HL-60 (cell line): ENCODE results near the gene APPL2.

Experiments
- DNase-seq, 2 experiments: peaks; one replicate each; pipeline ENCODE4 v3.0.0-alpha.2; 2010 to 2020; ENCODE audit warnings: low read depth in 1 of 2, low spot score in 1 of 2
- H3K27ac ChIP-seq: fragments of 250-450 bp; sonication (Bioruptor Pico); replicated peaks from 2 replicates; pipeline ENCODE4 v1.5.1; 2020; ENCODE audit warnings: mild to moderate bottlenecking, moderate library complexity
- H3K27me3 ChIP-seq: fragments of 250-450 bp; sonication (Bioruptor Pico); 2 replicates; pipeline ENCODE4 v1.5.1; 2021; ENCODE audit warnings: mild to moderate bottlenecking, moderate library complexity; ENCODE audit not compliant: insufficient read depth, poor library complexity, severe bottlenecking
- H3K4me3 ChIP-seq: replicated peaks from 2 replicates; pipeline ENCODE4 v1.5.1; 2011; ENCODE audit warnings: mild to moderate bottlenecking, control low read depth, low read length; ENCODE audit not compliant: insufficient read depth
- GABPA ChIP-seq: IDR thresholded peaks from 2 replicates; pipeline ENCODE4 v1.6.1; 2012; ENCODE audit warnings: low read depth
- POLR2AphosphoS5 ChIP-seq: IDR thresholded peaks from 2 replicates; pipeline ENCODE4 v1.6.1; 2012; ENCODE audit warnings: low read depth
- SPI1 ChIP-seq: IDR thresholded peaks from 2 replicates; pipeline ENCODE4 v1.6.1; 2012; ENCODE audit warnings: low read depth, mild to moderate bottlenecking, borderline replicate concordance
- TF ChIP-seq, protein P1 (sequence below): IDR thresholded peaks from one replicate; pipeline ENCODE4 v1.5.1; 2011; ENCODE audit warnings: low read length, control low read depth, inconsistent platforms; ENCODE audit not compliant: insufficient read depth
- TF ChIP-seq, protein P2 (sequence below): IDR thresholded peaks from 2 replicates; pipeline ENCODE4 v1.6.1; 2012; ENCODE audit warnings: low read depth; ENCODE audit not compliant: insufficient replicate concordance

APPL2 gene

GRCh38 chr12:105272152-105272551 is 36.2 kb upstream of the APPL2 start:
- H3K4me3 ChIP-seq, result no peak overlapping the region
- DNase-seq, result no peak
- TF ChIP-seq, protein P1, sequence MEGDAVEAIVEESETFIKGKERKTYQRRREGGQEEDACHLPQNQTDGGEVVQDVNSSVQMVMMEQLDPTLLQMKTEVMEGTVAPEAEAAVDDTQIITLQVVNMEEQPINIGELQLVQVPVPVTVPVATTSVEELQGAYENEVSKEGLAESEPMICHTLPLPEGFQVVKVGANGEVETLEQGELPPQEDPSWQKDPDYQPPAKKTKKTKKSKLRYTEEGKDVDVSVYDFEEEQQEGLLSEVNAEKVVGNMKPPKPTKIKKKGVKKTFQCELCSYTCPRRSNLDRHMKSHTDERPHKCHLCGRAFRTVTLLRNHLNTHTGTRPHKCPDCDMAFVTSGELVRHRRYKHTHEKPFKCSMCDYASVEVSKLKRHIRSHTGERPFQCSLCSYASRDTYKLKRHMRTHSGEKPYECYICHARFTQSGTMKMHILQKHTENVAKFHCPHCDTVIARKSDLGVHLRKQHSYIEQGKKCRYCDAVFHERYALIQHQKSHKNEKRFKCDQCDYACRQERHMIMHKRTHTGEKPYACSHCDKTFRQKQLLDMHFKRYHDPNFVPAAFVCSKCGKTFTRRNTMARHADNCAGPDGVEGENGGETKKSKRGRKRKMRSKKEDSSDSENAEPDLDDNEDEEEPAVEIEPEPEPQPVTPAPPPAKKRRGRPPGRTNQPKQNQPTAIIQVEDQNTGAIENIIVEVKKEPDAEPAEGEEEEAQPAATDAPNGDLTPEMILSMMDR, result no peak
- no peak for TF ChIP-seq GABPA
- no peak for TF ChIP-seq SPI1
- TF ChIP-seq, protein P2, sequence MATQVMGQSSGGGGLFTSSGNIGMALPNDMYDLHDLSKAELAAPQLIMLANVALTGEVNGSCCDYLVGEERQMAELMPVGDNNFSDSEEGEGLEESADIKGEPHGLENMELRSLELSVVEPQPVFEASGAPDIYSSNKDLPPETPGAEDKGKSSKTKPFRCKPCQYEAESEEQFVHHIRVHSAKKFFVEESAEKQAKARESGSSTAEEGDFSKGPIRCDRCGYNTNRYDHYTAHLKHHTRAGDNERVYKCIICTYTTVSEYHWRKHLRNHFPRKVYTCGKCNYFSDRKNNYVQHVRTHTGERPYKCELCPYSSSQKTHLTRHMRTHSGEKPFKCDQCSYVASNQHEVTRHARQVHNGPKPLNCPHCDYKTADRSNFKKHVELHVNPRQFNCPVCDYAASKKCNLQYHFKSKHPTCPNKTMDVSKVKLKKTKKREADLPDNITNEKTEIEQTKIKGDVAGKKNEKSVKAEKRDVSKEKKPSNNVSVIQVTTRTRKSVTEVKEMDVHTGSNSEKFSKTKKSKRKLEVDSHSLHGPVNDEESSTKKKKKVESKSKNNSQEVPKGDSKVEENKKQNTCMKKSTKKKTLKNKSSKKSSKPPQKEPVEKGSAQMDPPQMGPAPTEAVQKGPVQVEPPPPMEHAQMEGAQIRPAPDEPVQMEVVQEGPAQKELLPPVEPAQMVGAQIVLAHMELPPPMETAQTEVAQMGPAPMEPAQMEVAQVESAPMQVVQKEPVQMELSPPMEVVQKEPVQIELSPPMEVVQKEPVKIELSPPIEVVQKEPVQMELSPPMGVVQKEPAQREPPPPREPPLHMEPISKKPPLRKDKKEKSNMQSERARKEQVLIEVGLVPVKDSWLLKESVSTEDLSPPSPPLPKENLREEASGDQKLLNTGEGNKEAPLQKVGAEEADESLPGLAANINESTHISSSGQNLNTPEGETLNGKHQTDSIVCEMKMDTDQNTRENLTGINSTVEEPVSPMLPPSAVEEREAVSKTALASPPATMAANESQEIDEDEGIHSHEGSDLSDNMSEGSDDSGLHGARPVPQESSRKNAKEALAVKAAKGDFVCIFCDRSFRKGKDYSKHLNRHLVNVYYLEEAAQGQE, result no peak
- TF ChIP-seq POLR2AphosphoS5, result no peak
- no peaks in the 10 kb centered on the region for H3K27me3 ChIP-seq
- H3K27ac ChIP-seq, result no peak overlapping the region

DNA sequence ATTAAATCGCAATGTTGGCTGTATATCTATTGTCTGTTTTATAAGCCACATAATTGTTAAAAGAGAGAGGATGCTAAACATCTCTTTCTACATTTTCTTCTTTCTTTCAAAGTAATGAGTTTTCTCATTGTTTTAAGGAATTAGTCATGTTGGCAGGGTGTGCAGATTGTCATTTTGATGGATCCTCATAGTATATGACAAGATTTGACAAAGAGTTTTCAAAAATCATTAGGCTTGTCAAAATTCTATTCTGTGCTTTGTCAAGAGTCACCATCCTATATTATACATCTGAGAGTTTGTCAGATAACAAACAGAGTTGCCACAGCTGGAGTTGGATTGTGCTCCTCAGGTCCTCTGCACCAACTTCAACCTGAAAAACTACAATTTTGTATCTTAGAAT is 35.4 kb upstream of the APPL2 start:
- no peaks in the 10 kb centered on the region for H3K27me3 ChIP-seq
- no peak overlapping the region for H3K4me3 ChIP-seq
- TF ChIP-seq, protein P1, result no peak
- TF ChIP-seq POLR2AphosphoS5 (no peak), SPI1 (no peak), GABPA (no peak)
- no peak overlapping the region for H3K27ac ChIP-seq
- DNase-seq, result no peak

GRCh38 chr12:105270671-105271255 is 34.8 kb upstream of the APPL2 start:
- DNase-seq, result no peak
- no peak overlapping the region for H3K27ac ChIP-seq
- H3K27me3 ChIP-seq, result no peaks in the 10 kb centered on the region
- TF ChIP-seq, protein P2, result no peak
- no peak for TF ChIP-seq POLR2AphosphoS5
- TF ChIP-seq, protein P1, result no peak
- TF ChIP-seq SPI1, result no peak
- TF ChIP-seq GABPA, result no peak
- H3K4me3 ChIP-seq, result no peak overlapping the region

- no peak overlapping the region for H3K4me3 ChIP-seq
- DNase-seq, result no peak
- H3K27me3 ChIP-seq, result no peaks in the 10 kb centered on the region
- no peak overlapping the region for H3K27ac ChIP-seq
- TF ChIP-seq GABPA (no peak), POLR2AphosphoS5 (no peak), SPI1 (no peak)
- TF ChIP-seq, protein P1, result no peak
- TF ChIP-seq, protein P2, result no peak
Measured at GRCh38 chr12:105267711-105268110, 31.7 kb upstream of the APPL2 start.
